ENCODE measurements around the gene FEZ2.
A peak's percentile ranks its signal among the peaks of the same experiment; 100 is the strongest.
"Not testable (repeated sequence)": the region's sequence is repeated elsewhere in the genome, so short reads cannot be mapped to it uniquely, and the experiment has no call there.

Gene FEZ2

GRCh38 chr2:36597532-36598377, at the start of gene FEZ2:
FEZ2 (minus strand) TSS chr2:36598168; CDS start chr2:36598142, 26 bp downstream.
- peak; percentile 88 for DNase-seq

- DNase-seq: no peak
These were observed 37.1 kb upstream of the FEZ2 start for GRCh38 chr2:36634981-36635597.

GRCh38 chr2:36633470-36634092, 35.6 kb upstream of the FEZ2 start:
- DNase-seq: no peak

GRCh38 chr2:36626756-36627155, 28.8 kb upstream of the FEZ2 start:
- DNase-seq: no peak

- DNase-seq: no peak
These were observed 28.1 kb upstream of the FEZ2 start for GRCh38 chr2:36626071-36626470.

GRCh38 chr2:36625304-36625703, 27.3 kb upstream of the FEZ2 start:
- no peak for DNase-seq

GRCh38 chr2:36620321-36620720, 22.4 kb upstream of the FEZ2 start:
- DNase-seq: no peak

- DNase-seq: peak; percentile 52
These were observed 20.4 kb upstream of the FEZ2 start for GRCh38 chr2:36618381-36618780.

- DNase-seq: no peak
These were observed 19.0 kb upstream of the FEZ2 start for GRCh38 chr2:36616947-36617346.

GRCh38 chr2:36615222-36615621, 17.3 kb upstream of the FEZ2 start:
- no peak for DNase-seq

GRCh38 chr2:36613801-36614200, 15.8 kb upstream of the FEZ2 start:
- DNase-seq: no peak

- DNase-seq: no peak
These were observed 13.5 kb upstream of the FEZ2 start for GRCh38 chr2:36611316-36611990.

- no peak for DNase-seq
These were observed 11.5 kb upstream of the FEZ2 start for GRCh38 chr2:36609507-36609906.

GRCh38 chr2:36607947-36608346, 10.0 kb upstream of the FEZ2 start:
- no peak for DNase-seq

GRCh38 chr2:36606925-36607324, 9.0 kb upstream of the FEZ2 start:
- no peak for DNase-seq

- DNase-seq: no peak
These were observed 7.3 kb upstream of the FEZ2 start for GRCh38 chr2:36605273-36605672.

GRCh38 chr2:36603629-36604028, 5.7 kb upstream of the FEZ2 start:
- not testable (repeated sequence) for DNase-seq

GRCh38 chr2:36597003-36597531, 901 bp downstream of the FEZ2 start:
- no peak for DNase-seq

- no peak for DNase-seq
These were observed 1.6 kb downstream of the FEZ2 start for GRCh38 chr2:36596397-36596796.

- DNase-seq: no peak
These were observed 3.1 kb downstream of the FEZ2 start for GRCh38 chr2:36594849-36595248.

GRCh38 chr2:36589230-36589630, 8.7 kb downstream of the FEZ2 start:
- no peak for DNase-seq

- no peak for DNase-seq
These were observed 10.4 kb downstream of the FEZ2 start for GRCh38 chr2:36587556-36587955.

GRCh38 chr2:36587101-36587500, 10.9 kb downstream of the FEZ2 start:
- no peak for DNase-seq
